ENCODE measurements around the gene CST7. TPM values are rescaled to one million over a fixed set of nuclear protein-coding genes. Genes with fewer than 3 reads are reported as not detected.

The CST7 gene
- total RNA-seq, result 0.69 TPM

GRCh38 chr20:24948939-24949679 lies at the start of gene CST7:
TSS of gene CST7 (plus strand) at chr20:24949269. CDS start at chr20:24949506, 237 bp downstream.

GRCh38 chr20:24992487-24993205 lies 43.6 kb downstream of the CST7 start, which contains the start of gene APMAP:
TSS of gene APMAP (minus strand) at chr20:24992751. CDS start at chr20:24992688, 63 bp downstream.

Small RNA genes within 50 kb of the gene (small RNA-seq; reads per million reads assigned to genes)
- gene RNU6-1257P, result not detected

Other genes with a start within 250 kb of the CST7 start
- 85.6 TPM for gene APMAP, start 43.5 kb downstream of the CST7 start, total RNA-seq
- gene ACSS1, start 108.9 kb downstream of the CST7 start, total RNA-seq, result 9.9 TPM
- gene VSX1, start 132.9 kb downstream of the CST7 start, total RNA-seq, result 0.46 TPM
- 64.1 TPM for gene ENTPD6, start 246.4 kb downstream of the CST7 start, total RNA-seq